Endothelial cell (in vitro differentiated cells): ENCODE measurements around the gene KBTBD7. TPM values are rescaled to one million over a fixed set of nuclear protein-coding genes. Genes with fewer than 3 reads are reported as not detected.

Experiments used
- DNase-seq: peaks from one replicate; pipeline ENCODE4 v3.0.0; 2021; ENCODE audit warnings: low spot score
- H3K27ac Mint-ChIP-seq: one replicate; pipeline ENCODE4 v1.8.0; 2021; ENCODE audit warnings: mixed read lengths, inconsistent platforms; ENCODE audit not compliant: unreplicated experiment
- H3K27me3 Mint-ChIP-seq: one replicate; pipeline ENCODE4 v1.8.0; 2021; ENCODE audit warnings: mild to moderate bottlenecking, moderate library complexity, mixed read lengths, inconsistent platforms; ENCODE audit not compliant: unreplicated experiment
- H3K36me3 Mint-ChIP-seq: one replicate; pipeline ENCODE4 v1.8.0; 2021; ENCODE audit warnings: mild to moderate bottlenecking, low read depth, mixed read lengths, inconsistent platforms; ENCODE audit not compliant: unreplicated experiment
- H3K4me1 Mint-ChIP-seq: one replicate; pipeline ENCODE4 v1.8.0; 2021; ENCODE audit warnings: mild to moderate bottlenecking, mixed read lengths, inconsistent platforms; ENCODE audit not compliant: unreplicated experiment
- H3K4me3 Mint-ChIP-seq: one replicate; pipeline ENCODE4 v1.8.0; 2021; ENCODE audit warnings: mild to moderate bottlenecking, mixed read lengths, inconsistent platforms; ENCODE audit not compliant: unreplicated experiment
- H3K9me3 Mint-ChIP-seq: one replicate; pipeline ENCODE4 v1.8.0; 2021; ENCODE audit warnings: mixed read lengths, inconsistent platforms; ENCODE audit not compliant: unreplicated experiment
- total RNA-seq: library from RNA; stranded (reverse); fragmentation: NEBNext Ultra II Directional; extraction: Animal tissue kit (Norgen Biotek cat#: 25700); gene quantifications from one replicate; pipeline ENCODE4 v1.2.1, GENCODE V29; 2021; ENCODE audit not compliant: unreplicated experiment
- TF ChIP-seq, protein P1 (sequence below): fragments of 200-600 bp; sonication (generic); IDR thresholded peaks from one replicate; pipeline ENCODE4 v1.5.0; 2021; ENCODE audit warnings: antibody characterized with exemption; ENCODE audit not compliant: unreplicated experiment

Gene KBTBD7
- total RNA-seq, 1 donor from 2014 or later: 9.0 TPM

DNA sequence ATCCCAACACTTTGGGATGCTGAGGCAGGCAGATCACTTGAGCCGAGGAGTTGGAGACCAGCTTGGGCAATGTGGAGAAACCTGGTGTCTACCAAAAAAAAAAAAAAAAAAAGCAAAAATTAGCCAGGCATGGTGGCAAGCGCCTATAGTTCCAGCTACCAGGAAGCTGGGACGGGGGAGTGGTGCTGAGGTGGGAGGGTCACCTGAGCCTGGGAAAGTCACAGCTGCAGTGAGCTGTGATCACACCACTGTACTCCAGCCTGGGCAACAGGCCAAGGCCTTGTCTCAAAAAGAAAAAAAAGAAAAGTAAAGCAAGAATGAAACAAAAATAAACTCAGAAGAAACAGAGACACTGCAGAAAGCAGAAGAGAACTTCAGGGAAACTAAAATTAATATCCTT is 37.4 kb upstream of the KBTBD7 start:
- no peak overlapping the region for H3K4me3 Mint-ChIP-seq
- DNase-seq: no peak
- no peaks in the 10 kb centered on the region for H3K9me3 Mint-ChIP-seq
- H3K36me3 Mint-ChIP-seq: no peaks in the 10 kb centered on the region
- H3K4me1 Mint-ChIP-seq: peaks cover 23% of the 10 kb centered on the region
- TF ChIP-seq, protein P1, sequence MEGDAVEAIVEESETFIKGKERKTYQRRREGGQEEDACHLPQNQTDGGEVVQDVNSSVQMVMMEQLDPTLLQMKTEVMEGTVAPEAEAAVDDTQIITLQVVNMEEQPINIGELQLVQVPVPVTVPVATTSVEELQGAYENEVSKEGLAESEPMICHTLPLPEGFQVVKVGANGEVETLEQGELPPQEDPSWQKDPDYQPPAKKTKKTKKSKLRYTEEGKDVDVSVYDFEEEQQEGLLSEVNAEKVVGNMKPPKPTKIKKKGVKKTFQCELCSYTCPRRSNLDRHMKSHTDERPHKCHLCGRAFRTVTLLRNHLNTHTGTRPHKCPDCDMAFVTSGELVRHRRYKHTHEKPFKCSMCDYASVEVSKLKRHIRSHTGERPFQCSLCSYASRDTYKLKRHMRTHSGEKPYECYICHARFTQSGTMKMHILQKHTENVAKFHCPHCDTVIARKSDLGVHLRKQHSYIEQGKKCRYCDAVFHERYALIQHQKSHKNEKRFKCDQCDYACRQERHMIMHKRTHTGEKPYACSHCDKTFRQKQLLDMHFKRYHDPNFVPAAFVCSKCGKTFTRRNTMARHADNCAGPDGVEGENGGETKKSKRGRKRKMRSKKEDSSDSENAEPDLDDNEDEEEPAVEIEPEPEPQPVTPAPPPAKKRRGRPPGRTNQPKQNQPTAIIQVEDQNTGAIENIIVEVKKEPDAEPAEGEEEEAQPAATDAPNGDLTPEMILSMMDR: no peak
- H3K27me3 Mint-ChIP-seq: no peaks in the 10 kb centered on the region
- H3K27ac Mint-ChIP-seq: no peak overlapping the region

DNA sequence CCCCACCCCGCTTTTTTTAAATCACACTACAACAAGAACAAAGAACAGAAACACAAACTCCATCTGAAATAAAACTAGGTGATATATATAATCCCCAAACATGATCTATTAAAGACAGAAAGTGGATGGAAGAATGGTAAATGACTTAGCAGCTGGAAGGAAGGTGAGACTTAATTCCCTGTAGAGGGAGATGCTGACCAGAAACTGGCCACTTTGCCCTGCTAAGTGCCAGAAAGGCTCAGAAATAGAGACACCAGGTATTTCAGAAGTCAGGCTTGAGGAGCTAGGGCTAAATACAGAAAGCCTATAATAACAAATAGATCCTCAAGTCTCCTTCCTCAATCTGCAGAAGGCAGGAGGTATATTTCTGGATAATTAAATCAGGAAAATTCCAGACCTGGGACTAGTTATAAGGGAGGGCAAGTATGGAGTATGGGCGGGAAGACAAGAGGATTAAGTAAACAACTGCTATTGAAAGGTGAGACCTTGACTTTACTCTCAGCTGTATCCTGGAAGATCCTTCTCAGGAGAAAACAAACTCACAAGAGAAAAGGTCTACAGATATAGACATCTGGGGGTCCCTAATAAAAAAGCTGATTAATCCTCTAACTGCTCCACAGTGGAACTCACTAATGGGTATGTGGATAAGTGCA is 36.8 kb upstream of the KBTBD7 start:
- no peak overlapping the region for H3K4me3 Mint-ChIP-seq
- TF ChIP-seq, protein P1: no peak
- no peaks in the 10 kb centered on the region for H3K9me3 Mint-ChIP-seq
- H3K27ac Mint-ChIP-seq: peak overlapping the region; percentile 1
- H3K27me3 Mint-ChIP-seq: no peaks in the 10 kb centered on the region
- H3K4me1 Mint-ChIP-seq: peaks cover 23% of the 10 kb centered on the region
- H3K36me3 Mint-ChIP-seq: no peaks in the 10 kb centered on the region
- no peak for DNase-seq

DNA sequence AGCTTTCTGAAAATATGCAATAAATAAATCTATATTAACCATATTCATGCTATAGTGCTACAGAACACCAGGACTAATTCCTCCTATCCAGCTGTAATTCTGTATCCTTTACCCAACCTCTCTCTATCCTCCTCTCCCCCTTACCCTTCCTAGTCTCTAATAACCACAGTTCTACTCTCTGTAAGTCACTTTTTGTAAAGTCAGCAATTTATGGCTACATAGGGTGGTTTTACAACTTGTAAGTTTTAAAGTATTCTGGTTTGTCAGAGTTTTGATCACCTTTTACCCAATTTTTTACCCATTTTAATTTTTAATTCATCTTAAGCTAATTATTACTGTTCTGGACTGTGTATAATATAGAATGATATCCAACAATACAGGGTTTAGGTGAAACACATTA is 35.0 kb upstream of the KBTBD7 start:
- Mint-ChIP-seq H3K27me3 (no peaks in the 10 kb centered on the region), H3K36me3 (no peaks in the 10 kb centered on the region), H3K4me3 (no peak overlapping the region), H3K9me3 (no peaks in the 10 kb centered on the region), H3K27ac (no peak overlapping the region), H3K4me1 (peaks cover 22% of the 10 kb centered on the region)
- no peak for DNase-seq
- TF ChIP-seq, protein P1: no peak

DNA sequence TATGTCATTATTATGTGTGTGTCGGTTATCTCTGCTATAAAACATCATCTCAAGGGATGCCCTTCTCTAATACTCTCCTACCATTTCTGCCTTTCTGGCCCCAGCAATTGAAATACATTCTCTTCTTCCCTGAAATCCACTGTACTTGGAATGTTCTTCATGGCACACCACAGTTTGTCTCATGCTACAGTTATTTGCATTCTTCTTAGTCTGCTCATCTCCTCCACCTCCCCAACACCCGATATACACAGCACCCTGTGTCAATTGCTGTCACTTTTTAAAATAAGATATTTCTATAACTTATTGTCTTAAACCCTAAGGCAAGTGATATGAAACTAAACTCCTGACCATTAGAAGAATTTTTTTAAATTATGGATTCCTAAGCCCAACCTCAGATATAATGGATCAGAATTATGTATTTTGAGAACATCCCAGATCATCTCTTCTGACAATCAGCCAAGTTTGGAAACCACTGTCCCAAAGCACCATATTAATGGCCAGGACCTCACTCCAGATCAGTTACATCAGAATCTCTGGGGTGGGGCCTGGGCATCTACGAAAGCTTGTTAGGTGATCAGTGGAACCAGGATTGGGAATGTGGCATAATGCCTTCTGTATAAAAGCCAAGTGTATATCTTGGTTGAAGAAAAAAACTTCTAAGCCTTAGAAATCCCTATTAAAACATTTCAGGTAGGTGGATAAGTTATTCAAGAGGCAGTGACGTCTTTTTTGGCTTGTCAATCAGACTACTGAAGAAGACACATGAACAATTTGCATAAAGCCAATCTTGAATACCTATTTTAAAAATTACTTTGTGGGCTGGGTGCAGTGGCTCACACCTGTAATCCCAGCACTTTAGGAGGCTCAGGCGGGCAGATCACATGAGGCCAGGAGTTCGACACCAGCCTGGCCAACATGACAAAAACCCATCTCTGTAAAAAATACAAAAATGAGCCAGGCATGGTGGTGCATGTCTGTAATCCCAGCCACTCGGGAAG is 30.0 kb upstream of the KBTBD7 start:
- Mint-ChIP-seq H3K27me3 (peaks cover 2% of the 10 kb centered on the region), H3K27ac (no peak overlapping the region), H3K4me3 (no peak overlapping the region), H3K36me3 (no peaks in the 10 kb centered on the region), H3K4me1 (no peaks in the 10 kb centered on the region), H3K9me3 (no peaks in the 10 kb centered on the region)
- DNase-seq: no peak
- TF ChIP-seq, protein P1: no peak
